Stimulated activated CD8-positive, alpha-beta memory T cell treated with anti-CD3 and anti-CD28 coated beads, Interleukin-15, amount 100 ng/mL, for 1 hour (primary cell): ENCODE results near the gene FAM118B.
"Not testable (repeated sequence)": the region's sequence is repeated elsewhere in the genome, so short reads cannot be mapped to it uniquely, and the experiment has no call there.

Experiments used
- DNase-seq: peaks from one replicate; pipeline ENCODE4 v3.0.0-alpha.2; 2020; ENCODE audit warnings: low read depth

The FAM118B gene

GRCh38 chr11:126217491-126217890 lies 5.9 kb downstream of the FAM118B start:
- no peak for DNase-seq

DNA sequence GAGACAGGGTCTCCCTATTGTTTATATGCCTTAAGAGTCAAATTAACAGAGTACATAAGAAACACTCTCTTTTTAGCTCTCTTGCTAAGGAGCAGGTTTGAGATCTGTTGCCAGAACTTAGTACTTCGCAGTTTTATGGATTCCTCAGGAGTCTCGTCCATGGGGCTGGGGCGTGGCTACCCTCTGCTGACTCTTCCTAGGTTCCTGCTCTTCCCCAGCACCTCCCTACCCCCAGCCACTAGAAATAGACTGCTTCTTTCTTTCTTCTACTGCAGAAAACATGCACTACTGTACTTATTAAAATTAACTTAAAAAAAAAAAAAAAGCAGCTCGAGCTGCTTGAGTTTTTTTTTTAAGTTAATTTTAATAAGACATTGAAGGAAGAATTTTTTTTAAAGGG lies 8.0 kb downstream of the FAM118B start:
- no peak for DNase-seq

- DNase-seq = no peak
Observed at GRCh38 chr11:126224647-126225294, 13.2 kb downstream of the FAM118B start.

GRCh38 chr11:126225295-126225665 lies 13.7 kb downstream of the FAM118B start:
- no peak for DNase-seq

- no peak for DNase-seq
Observed at GRCh38 chr11:126226334-126227084, 14.9 kb downstream of the FAM118B start.

- no peak for DNase-seq
Observed at GRCh38 chr11:126229858-126230540, 18.4 kb downstream of the FAM118B start.

DNA sequence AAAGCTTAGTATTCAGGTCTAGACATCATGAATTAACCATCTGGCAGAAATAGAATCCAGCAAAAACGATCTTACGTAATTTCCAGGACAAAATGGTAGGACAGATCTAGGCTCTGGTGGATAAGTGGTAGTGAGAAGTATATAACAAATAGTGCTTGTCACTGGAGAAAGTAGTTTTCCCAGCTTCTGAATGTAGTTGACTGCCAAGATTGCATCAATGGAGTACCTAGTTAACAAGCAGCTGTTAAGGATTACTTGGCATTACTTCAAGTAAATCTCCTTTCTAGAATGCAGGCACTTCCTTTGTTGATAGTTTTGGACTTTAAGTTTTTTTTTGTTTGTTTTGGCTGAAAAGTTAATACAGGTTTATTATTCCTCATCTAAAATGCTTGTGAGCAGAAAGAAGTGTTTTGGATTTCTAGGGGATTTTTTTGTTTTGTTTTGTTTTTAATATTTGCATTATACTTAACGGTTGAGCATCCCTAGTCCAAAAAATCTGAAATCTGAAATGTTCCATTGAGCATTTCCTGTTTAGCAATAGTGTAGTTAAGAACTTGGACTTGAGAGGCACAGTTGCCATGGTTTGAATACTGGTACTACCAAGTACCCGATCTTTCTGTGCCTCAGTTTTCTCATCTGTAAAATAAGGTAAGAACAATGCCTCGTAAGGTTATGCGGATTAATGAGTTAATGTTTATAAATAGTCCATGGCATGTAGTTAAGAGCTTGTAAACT lies 20.3 kb downstream of the FAM118B start:
- DNase-seq = no peak

GRCh38 chr11:126232683-126233082 lies 21.1 kb downstream of the FAM118B start:
- no peak for DNase-seq

DNA sequence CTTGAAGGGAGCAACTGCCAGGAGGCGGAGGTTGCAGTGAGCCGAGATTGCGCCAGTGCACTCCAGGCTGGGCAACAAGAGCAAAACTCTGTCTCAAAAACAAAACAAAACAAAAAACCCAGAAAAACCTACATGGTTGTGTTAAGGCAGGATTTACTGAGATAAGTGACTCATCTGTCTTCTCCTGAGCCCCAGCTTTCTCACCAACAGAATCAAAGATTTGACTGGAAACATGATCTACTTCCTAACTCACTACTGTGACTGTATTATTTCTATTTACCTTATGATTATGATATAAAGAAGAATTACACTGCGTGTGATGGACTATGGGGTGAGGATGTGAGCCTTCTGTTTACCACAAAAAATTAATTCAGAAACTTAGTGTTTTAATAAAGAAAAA lies 21.8 kb downstream of the FAM118B start:
- DNase-seq = no peak

GRCh38 chr11:126246636-126247035 lies 35.1 kb downstream of the FAM118B start:
- DNase-seq = no peak

- DNase-seq = no peak
Observed at GRCh38 chr11:126253265-126253664, 41.7 kb downstream of the FAM118B start.

DNA sequence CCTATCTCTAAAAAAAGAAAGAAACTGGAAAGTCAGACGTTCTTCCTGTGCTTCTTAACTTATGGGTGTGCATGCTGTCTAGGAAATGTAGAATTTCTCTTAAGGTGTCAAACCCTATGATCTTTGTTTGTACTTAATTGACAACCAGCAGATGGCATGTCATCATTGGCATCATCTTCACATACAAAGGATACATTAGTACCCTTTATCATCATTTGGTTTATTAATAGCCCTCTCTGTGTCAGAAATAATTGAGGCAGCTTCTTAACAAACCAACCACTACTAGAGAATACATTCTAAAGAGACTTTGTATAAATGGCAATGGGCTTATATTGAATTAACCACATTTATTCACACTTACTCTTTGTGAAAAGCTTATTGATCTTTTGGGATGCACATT lies 43.2 kb downstream of the FAM118B start:
- no peak for DNase-seq

GRCh38 chr11:126255507-126255906 lies 43.9 kb downstream of the FAM118B start:
- DNase-seq = not testable (repeated sequence)

- no peak for DNase-seq
Observed at GRCh38 chr11:126256216-126256615, 44.6 kb downstream of the FAM118B start.

DNA sequence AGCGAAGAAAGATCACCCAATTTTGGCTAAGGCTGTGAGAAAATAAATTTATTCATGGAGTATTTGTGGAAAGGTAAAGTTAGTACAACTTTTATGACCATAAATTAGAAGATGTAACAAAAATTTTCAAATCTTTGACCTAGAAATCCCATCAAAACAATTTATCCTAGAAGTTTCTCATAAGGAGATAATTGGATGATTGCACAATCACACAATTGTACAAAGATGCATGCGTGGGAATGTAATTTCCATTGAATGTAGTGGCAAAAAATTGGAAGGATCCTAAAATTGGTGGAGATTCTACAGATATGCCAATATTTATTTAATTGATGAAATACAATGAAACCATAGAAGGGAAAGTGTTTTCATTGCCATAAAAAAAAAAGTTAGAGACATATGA lies 45.6 kb downstream of the FAM118B start:
- no peak for DNase-seq

GRCh38 chr11:126257764-126258163 lies 46.2 kb downstream of the FAM118B start:
- DNase-seq = no peak

GRCh38 chr11:126262216-126262615 lies 50.6 kb downstream of the FAM118B start:
- no peak for DNase-seq

DNA sequence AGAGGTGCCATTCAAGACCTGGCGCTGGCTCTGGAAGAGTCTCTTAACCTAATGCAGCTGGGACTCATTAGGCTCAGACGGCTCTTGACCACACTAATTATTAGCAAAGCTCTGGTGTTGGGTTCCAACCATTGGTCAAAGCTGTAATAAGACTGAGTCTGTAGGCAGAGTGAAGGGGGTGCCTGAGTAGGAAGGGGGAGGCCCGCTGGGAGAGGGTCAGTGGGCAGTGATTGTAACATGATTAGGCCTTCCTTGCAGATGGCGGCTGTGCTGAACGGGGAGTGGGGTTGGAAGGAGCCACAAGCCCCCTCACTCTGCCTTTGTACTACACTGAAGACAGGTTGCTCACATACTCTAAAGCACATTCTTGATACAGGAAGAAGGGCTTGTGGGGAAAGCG lies 51.9 kb downstream of the FAM118B start:
- no peak for DNase-seq

DNA sequence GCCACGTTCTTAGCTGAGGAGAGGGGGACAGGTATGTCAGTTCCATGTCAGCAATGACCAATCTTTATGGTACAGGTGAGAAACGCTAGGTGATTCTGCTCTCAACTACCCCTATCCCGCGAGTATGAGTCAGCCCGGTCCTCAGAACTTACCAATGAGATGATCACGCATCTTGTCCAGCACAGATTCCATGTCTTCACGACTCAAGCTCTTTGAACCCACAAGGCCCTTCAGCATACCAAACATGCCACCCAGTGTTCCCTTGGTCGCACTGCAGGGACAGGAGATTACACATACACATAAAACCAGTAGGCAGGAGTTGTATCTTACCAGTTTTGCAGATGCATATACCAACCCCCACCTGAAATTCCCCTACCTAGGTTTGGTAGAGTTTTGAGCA lies 54.2 kb downstream of the FAM118B start:
- DNase-seq = no peak

GRCh38 chr11:126267650-126268049 lies 56.1 kb downstream of the FAM118B start:
- no peak for DNase-seq

GRCh38 chr11:126268361-126268707 lies 56.8 kb downstream of the FAM118B start:
- DNase-seq = no peak

DNA sequence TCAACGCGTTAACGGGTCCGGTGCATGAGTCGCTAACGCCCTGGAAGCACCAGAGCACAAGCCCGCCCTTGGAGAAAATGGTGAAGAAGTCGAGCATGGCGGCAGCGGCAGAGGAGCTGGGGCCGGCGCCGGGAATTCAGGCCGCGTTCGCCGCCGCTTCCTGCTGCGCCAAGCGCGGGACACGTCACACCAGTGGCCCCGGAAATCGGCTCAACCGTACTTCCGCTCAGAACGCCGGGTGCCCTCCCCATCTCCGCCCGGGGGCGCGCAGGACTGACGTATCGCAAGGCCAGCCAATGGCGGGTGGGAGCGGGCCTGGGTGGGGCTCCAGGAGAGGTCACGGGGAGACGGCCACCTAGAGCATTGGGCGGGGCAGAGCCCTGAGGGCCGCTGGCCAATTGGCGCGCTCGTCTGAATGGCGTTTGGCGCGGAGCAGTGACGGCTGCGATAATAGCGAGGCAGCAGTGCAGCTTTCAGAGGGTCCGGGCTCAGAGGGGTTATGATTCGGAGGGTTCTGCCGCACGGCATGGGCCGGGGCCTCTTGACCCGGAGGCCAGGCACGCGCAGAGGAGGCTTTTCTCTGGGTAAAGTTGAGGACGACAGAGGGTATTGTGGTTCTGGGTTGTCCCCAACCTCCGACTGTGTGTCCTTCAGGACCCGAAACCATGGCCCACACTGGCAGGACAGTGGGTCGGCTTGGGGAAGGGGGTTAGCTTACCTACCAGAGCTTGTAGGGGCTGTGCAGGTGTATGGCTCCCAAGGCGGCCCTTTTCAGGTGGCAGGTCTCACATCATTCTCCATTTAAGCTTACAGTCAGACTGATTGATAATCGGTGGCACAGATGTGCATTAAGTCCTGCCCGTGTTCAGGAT lies 57.4 kb downstream of the FAM118B start, which contains the start of the genes FOXRED1 and SRPRA:
Gene FOXRED1, plus strand, starts transcription at position 447 of the 872 bp plus-strand sequence. Its CDS starts 53 bp downstream, at position 500.
Gene SRPRA, minus strand, starts transcription at position 188 of the 872 bp plus-strand sequence. Its CDS starts 91 bp downstream, at position 97.
- DNase-seq = peak; percentile 99
